Stimulated activated CD4-positive, alpha-beta T cell treated with anti-CD3 and anti-CD28 coated beads, Interleukin-15, amount 100 ng/mL, for 1 hour (primary cell): Measurements from ENCODE around the gene CHST1.

Experiments used
- DNase-seq, 2 donors: peaks; one replicate each; pipeline ENCODE4 v3.0.0-alpha.2; 2020; ENCODE audit warnings: low read depth in 1 of 2, low spot score in 1 of 2

The CHST1 gene

DNA sequence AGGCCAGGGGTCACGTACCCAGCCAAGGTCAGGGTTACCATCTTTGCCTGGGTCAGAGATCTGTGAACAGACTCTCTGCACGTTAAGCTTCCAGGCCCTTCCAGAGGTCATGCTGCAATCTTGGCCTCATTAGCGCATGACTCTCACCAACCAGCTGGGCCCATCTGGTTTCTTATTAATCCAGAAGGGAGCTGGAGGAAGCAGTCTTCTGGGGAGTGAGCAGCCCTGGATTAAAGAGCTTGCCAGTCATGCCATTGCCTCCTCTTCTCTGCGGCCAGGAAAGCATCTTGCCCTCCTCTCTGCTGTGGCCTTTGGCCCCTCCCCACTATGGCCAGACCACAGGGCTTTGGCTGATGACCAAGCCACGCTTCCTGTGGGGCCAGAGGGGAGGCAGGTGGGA lies 57.4 kb downstream of the CHST1 start:
- no peak for DNase-seq

DNA sequence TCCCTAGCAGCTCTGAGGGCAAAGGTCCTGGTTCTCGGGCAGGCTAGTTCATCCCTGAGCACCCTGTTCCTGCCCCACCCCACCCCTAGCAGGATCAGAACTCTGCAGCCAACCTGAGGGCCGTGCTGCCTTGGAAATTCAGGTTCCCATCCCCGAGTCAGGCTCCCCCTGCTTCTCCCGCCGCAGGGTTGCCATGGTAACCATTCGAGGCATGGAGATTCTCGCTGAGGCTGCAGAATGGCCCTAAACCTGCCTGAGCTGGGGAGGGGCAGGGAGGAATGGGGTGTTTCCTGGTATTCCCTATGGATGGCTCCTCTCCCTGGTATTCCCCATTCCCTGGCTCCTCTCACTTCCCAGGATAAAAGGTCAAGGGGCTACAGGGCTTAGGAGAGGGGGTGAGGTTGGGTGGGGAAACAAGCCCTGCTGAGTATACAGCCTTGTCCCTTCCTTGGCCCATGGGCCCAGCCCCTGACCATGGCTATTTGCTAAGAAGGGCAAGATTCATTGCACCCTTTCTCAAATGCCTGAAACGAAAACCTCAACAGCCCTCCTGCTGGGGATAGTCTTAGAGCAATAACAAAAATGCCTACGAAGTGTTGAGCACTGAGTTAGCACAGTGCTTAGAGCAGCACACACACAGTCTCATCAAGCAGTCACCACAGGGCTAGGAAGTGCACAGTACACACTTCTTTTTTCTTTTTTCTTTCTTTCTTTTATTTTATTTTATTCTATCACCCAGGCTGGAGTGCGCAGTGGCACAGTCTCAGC lies 58.7 kb downstream of the CHST1 start:
- DNase-seq: no peak

- no peak for DNase-seq
These were observed 60.4 kb downstream of the CHST1 start for GRCh38 chr11:45605051-45605450.

GRCh38 chr11:45603946-45604682 lies 61.3 kb downstream of the CHST1 start:
- DNase-seq: no peak

DNA sequence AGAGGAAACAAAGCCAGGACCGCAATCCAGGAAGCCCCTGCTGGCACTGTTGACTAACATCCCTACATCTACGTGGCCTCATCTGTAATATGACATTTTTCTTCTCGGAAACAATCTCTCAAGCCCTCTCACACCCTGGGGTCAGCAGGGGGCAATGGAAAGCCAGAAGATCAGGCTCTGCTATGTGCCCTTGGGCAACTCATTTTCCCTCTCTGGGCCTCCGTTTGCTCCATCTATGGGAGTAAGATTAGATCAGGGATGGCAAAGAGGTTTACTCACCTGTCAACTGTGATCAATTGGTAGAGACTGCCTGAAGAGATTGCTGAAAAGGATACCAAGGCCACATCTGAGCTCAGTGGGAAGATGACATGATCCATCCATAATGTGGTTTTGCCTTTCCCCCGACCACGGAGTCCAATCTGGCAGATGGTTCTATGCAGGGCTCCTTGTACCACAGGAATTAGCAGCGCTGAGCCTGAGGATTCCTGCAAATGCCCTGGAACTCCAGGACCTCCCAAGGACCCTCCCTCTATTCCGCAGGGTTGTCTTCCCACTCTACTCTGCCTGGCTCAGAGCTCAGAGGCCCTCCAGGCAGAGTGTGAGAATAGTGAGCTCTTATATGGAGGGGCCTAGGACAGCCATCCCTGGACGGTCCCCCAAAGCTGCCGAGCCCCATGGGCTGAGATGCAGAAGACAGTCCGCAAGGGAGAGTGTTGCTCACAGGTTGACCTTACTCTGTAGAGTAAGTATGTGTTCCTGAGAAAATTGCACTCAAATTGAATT lies 66.1 kb downstream of the CHST1 start:
- DNase-seq: no peak
